ENCODE results near the gene UBAC1.
A peak's percentile ranks its signal among the peaks of the same experiment; 100 is the strongest.

UBAC1 gene

GRCh38 chr9:135941288-135941995, 19.7 kb downstream of the UBAC1 start:
- DNase-seq (ENCODE audit: low read depth) = no peak

DNA sequence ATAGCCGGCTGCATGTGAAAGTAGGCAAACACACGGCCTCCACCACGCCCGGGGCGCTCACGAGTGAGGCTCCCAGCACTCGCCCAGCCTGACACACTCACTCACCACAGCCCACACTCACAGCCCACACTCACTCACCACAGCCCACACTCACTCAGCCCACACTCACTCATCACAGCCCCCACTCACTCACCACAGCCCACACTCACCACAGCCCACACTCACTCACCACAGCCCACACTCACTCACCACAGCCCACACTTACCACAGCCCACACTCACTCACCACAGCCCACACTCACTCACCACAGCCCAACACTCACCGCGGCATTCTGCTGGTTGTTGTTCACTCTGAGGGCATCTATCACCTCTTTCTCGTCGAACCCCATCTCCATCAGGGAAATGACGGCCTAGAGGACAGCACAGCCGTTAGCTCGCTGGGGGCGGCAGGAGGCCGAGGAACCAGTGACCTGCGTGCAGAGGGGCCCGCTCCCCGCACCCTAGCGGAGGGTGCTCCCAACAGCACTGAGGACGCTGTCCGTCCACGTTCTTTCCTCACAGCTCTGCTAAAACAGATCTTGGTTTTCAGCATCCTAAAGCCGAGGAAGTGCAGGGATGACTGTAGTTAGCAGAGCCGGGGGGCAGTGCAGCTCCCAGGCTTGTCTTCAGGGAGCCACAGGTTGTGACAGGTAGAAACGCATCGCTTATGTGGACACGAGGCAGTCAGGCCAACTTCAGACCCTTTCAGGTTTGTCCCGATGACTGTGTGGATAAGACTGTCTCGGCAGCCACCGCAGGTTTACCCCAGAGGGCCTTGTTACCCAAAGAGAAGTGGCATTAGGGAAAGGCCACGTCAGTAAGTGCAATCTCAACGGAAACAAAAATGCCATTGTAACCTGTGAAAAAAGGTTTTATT, 21.6 kb downstream of the UBAC1 start:
- DNase-seq (ENCODE audit: low read depth) = peak; percentile 12

DNA sequence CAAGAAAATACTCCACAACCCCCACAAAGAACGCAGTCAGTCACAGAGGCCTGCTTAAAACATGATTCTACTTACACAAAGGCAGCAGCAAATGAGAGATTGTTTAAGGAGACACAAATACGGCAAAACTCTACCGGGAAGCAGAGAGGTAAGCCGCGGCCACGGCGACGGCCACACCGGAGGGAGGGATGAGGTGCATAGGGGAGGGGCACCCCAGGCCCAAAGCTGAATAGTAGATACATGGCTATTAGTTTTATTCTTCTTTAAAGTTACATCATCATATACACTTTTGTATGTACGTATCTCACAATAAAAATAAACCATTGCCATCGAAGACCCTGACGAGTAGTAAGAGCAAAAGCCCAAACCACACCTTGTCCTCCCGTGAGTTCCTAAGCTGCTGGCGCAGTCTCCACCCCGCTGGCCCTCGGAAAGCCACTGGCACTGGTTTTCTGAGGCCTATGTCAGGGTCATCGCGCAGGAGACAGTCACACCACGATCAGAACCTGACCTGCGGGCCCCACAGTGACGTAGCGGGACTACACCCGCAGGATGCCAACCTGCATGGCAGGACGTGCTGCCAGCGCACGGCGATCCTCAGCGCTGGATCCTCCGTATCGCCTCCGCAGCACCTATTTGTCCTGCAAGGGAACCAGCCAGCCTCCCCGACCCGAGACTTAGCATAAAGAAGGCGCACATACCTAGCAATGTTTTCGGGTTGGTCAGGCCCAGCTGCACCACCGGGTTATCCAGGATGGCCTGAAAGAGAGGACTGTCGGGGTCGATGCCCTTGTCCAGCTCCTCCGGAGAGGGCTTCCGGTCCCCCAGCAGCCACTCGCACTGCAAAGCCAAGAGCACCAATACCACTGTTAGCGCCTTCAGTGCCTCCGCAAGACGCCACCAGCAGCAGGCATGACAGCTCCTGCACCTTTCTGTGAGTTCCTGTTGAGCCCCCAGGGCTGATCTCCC, 23.4 kb downstream of the UBAC1 start:
- DNase-seq (ENCODE audit: low read depth) = no peak

DNA sequence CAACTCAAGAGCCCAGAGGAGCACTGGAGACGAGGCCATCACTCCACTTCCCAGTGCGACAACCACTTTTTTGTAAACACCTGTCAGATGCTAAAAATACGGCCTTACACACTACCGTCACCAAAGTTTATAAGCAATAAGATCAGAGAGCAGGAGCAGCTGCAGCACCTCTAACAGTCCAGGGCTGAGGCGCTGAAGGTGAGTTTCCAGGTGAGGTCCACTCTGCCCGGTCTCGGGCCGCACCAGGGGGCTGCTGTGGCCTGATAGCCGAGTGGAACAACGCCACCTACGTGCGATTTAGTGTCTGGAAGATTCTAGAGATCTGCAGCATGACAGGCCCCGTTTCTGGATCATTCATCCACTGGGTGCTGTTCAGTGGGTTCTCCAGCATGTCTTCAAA, 28.1 kb downstream of the UBAC1 start:
- DNase-seq (ENCODE audit: low read depth) = no peak

DNA sequence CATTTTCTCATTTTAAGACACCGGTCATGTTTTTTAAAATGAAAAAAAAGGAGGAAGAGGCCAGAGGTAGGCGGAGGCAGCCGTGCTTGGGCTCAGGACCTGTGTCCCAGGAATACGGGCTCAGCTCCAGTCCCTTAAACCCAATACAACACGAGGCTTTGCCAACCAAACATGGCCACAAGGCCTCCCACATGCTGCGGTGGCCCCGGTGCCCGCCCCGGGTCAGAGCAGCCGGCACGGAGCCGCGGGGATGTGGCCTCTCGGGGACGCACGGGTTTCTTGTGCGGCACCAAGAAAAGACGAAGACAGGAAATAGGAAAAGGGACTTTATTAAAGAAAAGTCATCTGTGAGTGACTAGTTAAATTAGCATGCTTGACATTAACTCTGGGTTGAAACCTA, 28.5 kb downstream of the UBAC1 start:
- no peak for DNase-seq (ENCODE audit: low read depth)

DNA sequence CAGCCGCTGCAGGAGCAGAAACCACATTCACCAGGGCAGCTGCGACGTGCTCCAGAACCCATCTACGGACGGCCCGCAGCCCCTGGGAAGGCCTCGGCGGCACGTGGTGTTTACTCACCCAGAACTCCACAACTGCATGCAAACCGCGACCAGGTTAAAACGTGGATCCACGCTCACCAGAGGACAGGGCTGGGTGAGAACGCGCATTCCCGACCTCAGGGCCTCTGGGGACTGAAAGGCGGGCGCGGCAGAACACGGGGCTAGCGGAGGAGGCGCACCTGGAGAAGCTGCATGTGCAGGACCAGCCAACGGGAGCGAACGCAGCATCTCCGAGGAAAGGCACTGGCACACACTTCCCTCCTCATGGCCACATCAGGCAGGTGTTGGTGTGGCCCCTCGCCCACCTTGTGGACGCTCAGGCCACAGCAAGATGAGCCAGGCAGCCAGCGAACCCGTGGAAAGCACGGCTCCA, 29.8 kb downstream of the UBAC1 start:
- DNase-seq (ENCODE audit: low read depth) = no peak

DNA sequence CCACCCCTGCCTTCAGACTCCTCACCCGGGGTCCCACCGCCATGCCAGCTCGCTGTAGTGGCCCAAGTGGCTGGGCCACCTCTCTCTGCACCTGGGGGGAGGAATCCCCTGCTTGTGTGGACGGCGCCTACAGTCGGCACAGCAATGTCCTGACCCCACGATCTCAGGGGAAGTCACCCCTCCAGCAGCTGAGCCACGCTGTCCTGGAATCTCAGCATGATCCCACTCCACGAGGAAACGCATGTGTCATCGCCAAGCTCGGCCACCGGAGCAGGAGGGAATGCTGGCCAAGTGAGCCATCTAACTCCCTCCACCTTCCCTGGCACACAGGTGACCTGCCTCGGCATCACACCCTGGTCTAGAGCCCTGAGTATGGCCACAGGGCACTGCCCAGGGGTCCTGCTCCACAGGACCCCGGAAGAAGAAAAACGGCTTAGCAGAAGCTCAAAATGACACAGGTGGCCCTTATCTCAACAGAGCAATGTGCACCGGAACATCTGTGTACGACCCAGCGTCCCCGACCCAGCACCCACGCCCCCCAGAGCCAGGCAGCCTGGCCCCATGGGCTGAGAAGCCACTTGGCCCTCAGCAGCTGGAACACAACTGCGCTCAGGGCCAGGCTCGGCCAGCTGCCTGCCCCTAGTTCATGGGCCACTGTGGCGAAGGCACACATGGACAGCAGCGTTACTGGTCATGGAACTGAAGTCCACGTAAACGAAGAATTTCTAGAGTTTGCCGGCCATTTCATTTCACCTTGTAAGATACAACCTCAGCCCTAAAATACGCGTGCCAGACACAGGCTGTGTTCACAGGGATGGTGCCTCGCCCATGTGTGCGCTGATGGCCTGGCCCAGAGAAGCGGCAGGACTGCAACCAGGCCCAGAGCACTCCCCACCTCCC, 30.5 kb downstream of the UBAC1 start:
- DNase-seq (ENCODE audit: low read depth) = no peak

DNA sequence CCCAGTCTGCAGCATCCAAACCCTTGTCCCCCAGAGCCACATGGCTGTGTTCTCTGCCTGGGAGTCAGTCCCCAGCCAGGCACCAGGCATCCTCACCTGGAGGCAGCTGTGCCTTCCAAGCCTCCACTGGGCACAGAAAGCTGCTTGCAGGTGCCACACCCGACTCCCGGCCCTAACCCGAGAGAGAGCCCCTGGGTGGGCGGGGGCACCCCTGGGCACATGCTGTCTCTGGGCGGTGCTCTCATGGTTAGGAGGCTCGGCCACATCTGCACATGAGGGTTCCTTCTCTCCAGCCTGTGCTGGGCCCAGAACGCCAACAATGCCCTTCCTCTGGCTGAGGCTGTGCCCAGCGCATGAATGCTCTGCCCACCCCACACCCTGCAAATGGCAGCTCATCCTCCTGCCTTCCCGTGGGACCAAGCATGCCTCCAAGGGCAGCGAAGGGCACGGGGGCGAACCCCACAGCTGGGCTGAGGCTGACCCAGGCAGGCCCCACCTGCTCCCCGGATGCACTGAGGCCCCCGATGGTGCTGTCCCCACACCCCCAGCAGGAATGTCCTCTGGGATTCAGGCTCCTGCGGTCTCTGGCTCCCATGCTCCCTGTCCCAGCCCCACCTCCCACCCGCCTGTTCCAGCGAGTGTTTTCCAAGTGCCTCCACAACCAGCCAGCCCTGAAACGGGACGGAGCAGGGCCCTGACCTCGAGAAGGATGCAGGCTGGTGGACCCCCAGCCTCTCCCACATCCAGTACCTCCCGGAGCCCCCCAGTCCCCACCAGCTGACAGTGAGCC, 31.3 kb downstream of the UBAC1 start:
- DNase-seq (ENCODE audit: low read depth) = no peak

DNA sequence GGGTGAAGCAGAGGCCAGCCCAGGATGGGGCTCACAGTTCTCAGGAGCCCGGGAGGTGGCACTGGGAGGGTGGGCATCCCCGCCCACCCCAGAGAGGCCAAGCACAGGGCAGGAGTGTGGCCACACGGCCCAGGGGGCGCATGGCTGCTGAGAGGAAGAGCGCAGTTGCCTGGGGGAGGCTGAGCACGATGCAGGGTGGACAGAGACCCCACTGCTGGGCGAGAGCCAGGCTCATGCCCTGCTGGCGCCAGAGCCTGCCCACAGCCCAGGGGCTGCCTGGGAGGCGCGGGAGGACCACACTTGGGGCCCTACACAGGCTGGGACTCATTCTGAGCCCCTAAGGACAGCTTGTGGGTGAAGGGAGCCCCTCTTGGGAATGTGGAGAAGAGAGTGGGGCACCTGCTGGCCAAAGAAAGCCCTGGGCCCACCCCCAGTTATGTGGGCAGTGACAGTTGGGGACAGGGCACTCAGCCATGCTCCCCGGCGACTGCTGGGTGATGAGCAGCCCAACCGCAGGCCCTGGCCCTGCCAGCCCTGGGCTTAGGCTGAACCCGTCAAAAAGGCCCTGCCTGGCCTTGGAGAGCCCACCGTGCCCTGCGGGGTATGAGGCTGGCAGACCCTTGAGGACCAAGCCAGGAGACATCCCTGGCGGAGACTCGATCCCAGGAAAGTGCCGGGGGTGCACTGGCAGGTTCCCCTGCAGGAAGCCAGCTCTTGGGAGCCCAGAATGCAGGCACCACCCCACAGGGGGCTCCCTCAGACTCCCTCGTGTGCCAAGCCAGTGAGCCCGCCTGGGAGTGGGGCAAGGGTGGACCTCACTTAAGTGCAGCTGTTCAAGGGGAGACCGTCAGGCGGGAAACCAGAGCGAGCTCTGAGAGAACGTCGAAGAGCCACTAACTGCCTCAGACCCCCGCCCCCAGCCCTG, 32.2 kb downstream of the UBAC1 start:
- DNase-seq (ENCODE audit: low read depth) = no peak

DNA sequence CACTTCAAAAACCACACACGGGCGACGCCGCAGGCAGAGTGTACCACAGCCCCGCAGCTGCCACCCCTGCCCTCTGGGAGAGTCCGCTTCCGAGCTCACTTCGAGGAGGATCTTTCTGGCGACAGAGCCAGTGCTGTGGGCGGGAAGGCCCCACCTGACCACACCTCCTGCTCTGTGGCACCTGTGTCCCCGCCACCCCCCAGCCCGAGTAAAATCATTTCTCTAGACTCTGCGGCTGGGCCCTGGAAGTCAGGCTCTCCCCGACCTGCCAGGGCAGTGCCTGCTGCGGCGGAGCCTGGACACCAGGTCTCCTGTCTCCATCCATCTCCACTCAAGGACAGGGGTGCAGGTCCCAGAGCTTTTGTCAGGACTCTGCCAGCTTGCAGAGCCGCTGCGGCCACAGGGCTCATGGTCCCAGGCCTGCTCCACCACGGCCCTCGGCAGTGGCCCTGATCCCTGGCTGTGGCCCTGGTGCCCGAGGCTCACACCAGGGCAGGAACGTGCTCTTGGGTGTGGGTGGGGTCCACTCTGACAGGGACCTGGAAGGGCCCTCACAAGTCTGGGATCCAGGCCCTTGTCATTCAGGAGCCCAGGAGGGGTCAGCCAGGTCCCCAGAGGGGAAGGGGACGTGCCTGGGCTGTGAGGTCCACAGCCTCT, 33.0 kb downstream of the UBAC1 start:
- DNase-seq (ENCODE audit: low read depth) = no peak

DNA sequence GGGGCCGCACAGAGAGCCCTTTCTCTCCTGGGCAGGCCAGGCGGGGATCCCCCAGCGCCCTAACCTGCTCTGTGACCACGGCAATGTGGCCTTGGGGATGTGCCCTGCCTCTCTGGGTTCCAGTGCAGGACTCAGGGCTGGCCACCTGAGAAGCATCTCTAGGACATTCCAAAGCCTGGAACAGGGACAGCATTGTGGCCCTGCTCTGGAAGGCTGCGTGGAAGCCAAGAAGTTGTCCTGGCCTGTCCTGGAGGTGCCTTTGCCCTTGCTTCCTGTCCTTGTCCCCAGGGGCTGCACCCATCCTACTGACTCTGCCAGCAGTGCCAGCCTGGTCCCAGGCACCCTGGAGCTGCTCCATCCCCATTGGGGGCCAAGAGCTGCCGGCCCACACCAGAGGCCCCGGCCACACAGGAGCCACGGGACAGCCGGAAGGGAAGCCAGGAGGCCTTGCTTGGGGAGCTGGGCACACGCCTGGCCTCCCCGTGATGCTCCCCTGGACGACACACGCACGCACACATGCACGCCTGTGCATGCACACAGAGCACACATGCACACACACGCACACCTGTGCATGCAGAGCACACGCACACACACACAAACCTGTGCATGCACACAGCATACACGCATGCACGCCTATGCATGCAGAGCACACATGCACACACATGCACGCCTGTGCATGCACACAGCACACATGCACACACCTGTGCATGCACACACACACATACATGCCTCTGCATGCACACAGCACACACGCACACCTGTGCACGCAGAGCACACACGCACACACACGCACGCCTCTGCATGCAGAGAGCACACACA, 33.8 kb downstream of the UBAC1 start:
- DNase-seq (ENCODE audit: low read depth) = no peak

- DNase-seq (ENCODE audit: low read depth) = no peak
Observed at GRCh38 chr9:135926402-135927194, 34.6 kb downstream of the UBAC1 start.

- DNase-seq (ENCODE audit: low read depth) = no peak
Observed at GRCh38 chr9:135925496-135926133, 35.6 kb downstream of the UBAC1 start.

- DNase-seq (ENCODE audit: low read depth) = no peak
Observed at GRCh38 chr9:135924628-135925338, 36.4 kb downstream of the UBAC1 start.

DNA sequence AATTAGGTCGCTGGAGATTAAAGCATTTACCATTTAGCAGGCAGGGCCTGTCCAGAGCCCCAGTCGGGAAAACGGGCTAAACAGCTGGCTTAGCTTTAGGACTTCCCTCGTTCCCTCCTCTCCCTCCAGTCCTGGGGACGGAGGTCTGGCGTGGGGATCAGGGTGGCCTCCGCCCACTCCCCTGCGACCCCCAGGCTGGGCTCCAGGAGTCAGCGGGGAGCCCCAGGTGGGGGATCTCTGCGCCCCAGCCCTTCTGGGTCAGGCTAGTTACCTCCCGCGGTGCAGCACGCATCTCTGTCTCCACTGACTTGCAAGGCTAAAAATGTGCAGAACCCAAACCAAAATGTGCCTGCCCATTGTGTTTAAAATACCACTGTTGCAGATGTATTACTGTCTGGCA, 37.7 kb downstream of the UBAC1 start:
- DNase-seq (ENCODE audit: low read depth) = no peak

Data from T-helper 22 cell (primary cell).